Right lobe of liver (tissue), 4 donors: ENCODE measurements around the gene CD151.

ENCODE experiments used
- CTCF ChIP-seq, 4 donors: fragments of 200-600 bp in 3 of 4; fragments of 450-650 bp in 1 of 4; IDR thresholded peaks; one replicate each; pipeline versions ENCODE4 v1.5.1 to v1.8.0; 2016 to 2022; ENCODE audit warnings: antibody characterized with exemption in 4 of 4, mild to moderate bottlenecking in 2 of 4
- POLR2A ChIP-seq: fragments of 450-650 bp; IDR thresholded peaks from one replicate; pipeline ENCODE4 v1.6.1; 2017; ENCODE audit warnings: antibody characterized with exemption, mild to moderate bottlenecking
- donor health status: DM: no; HTN: no; CAD: no.
- donor health status: DM: no; HTN: no; CAD: no.
- donor health status: DM: no; HTN: yes; CAD: no.

- TF ChIP-seq CTCF (IDR thresholded peaks at IDR 0.05) (no peak), POLR2A (no peak)
These were observed 23.0 kb downstream of the CD151 start for GRCh38 chr11:855796-856195.
